HG02943 (cell line): ENCODE results near the gene MAP3K10.
"Not testable (repeated sequence)": the region's sequence is repeated elsewhere in the genome, so short reads cannot be mapped to it uniquely, and the experiment has no call there.

Experiments used
- ATAC-seq: cut with Tn5 transposase; IDR thresholded peaks from one replicate; pipeline ENCODE4 v1.9.1; 2021; ENCODE audit warnings: mild to moderate bottlenecking, low read depth, moderate library complexity; ENCODE audit not compliant: unreplicated experiment

Gene MAP3K10

DNA sequence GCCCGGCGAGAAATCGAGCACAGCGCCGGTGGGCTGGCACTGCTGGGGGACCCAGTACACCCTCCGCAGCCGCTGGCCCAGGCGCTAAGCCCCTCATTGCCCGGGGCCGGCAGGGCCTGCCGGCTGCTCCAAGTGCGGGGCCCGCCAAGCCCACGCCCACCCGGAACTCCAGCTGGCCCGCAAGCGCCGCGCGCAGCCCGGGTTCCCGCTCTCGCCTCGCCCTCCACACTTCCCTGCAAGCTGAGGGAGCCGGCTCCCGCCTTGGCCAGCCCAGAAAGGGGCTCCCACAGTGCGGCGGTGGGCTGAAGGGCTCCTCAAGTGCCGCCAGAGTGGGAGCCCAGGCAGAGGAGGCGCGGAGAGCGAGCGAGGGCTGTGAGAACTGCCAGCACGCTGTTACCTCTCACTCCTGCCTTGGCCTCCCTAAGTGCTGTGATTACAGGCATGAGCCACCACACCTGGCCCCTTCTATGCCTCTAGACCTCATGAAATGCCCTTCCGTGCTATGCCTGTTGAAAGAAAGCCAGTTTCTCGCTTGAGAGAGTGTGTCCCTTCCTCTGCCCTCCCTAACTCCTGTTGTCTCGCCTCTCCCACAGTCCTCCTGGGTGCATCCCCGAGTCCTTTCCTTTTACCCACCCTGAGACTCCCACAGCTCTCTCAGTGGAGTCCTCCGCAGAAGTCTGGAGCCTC, 20.8 kb upstream of the MAP3K10 start:
- ATAC-seq, result not testable (repeated sequence)

DNA sequence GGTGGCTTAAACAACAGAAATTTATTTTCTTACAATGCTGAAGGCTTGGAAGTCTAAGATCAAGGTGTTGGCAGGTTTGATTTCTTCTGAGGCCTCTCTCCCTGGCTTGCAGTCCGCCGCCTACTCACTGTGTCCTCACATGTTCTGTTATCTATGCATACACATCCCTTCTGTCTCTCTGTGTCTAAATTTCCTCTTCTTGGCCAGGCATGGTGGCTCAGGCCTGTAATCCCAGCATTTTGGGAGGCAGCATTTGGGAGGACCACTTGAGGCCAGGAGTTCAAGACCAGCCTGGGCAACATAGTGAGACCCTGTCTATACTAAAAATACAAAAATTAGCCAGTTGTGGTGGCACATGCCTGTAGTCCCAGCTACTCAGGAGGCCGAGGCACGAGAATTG, 19.9 kb upstream of the MAP3K10 start:
- not testable (repeated sequence) for ATAC-seq

DNA sequence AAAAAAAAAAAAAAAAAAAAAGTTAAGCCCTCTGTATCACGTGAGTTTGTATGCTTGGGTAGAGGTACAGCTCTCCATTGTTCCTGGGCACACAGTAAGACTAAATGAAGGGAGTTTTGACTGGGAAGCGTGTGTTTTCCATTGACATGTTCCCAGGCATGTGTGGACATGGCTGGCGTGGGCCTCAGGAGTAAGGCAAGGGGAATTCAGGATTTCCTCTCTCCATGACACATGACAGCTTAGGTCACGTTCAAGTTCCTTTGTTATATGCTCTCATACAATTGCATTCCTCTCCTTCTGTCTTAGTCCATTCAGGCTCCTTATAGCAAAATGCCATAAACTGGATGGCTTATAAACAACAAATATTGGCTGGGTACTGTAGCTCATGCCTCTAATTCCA, 17.1 kb upstream of the MAP3K10 start:
- no peak for ATAC-seq

DNA sequence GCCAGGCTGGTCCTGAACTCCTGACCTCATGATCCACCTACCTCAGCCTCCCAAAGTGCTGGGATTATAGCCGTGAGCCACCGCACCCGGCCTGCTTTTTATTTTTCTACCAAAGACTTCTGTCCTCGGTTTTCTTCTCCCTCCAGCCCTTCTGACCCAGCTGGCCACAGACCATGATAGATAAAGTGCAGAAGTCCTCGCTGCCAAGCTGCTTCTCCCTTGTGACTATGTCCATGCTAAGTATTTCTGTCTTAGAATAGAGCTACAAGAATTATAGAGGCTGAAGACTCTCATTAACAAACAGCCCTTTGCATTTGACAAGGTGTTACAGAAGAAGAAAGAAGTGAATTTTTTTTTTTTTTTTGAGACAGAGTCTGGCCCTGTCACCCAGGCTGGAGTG, 15.4 kb upstream of the MAP3K10 start:
- no peak for ATAC-seq

DNA sequence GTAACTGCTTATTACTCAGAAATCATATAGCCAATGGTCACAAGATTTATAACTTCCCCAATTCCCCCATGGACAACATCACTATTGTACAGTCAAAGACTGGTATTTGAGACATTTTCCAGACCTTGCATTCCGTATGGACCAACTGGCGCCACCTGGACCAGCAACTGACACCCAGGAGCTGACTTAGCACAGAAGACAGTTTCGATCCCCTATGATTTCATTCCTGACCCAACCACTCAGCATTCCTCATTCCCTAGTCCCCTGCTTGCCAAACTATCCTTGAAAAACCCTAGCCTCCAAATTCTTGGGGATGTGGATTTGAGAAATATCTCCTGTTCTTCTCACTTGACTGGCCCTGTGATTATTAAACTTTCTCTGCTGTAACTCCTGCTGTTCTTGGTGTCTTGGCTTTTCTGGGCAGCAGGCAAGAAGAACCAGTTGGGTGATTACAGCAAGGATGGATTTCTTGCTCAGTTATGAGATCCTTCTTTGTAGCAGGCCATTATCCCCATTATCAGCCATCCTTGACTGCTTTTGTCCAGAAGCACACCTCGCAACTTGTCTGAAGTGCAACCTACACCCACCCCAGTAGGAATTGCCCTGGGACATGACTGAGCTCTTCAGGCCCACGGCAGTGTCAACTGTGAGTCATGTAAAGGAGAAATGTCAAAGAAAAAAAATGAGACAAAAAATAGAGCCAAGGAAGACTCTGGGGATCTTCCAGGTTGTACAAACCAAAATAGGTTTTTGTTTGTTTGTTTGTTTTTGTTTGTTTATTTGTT, 13.7 kb upstream of the MAP3K10 start:
- ATAC-seq, result no peak

DNA sequence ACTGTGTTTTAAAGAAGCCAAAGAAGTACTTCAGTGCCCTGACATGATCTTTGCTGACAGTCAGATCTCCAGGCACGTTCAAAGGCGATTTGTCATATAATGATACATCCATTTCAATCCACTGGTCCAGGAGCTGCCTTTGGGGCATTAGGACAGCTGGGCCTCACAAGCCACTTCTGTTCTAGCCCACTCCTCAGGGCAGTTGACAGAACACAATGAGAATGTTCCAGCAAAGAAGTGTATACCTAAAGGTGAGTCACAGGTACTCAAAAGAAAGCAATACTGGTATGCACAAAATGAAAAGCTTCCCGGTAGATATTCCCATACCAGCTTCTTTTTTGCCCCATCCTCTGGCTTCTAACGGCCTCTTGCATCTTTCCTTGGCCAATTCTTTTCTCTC, 12.5 kb upstream of the MAP3K10 start:
- ATAC-seq, result no peak

DNA sequence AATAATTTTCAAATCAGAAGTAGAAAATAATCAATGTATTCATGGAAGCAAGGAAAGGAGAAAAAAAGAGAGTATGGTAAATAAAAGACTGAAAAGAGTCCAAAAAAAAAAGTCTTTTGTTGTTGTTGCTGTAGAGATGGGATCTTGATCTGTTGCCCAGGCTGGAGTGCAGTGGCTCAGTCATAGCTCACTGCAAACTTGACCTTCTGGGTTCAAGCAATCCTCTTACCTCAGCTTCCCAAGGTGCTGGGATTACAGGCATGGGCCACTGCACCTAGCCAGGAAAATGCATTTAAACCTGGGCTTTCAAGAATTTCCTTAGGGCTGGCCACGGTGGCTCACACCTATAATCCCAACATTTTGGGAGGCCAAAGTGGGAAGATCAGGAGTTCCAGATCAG, 7.0 kb upstream of the MAP3K10 start:
- no peak for ATAC-seq

DNA sequence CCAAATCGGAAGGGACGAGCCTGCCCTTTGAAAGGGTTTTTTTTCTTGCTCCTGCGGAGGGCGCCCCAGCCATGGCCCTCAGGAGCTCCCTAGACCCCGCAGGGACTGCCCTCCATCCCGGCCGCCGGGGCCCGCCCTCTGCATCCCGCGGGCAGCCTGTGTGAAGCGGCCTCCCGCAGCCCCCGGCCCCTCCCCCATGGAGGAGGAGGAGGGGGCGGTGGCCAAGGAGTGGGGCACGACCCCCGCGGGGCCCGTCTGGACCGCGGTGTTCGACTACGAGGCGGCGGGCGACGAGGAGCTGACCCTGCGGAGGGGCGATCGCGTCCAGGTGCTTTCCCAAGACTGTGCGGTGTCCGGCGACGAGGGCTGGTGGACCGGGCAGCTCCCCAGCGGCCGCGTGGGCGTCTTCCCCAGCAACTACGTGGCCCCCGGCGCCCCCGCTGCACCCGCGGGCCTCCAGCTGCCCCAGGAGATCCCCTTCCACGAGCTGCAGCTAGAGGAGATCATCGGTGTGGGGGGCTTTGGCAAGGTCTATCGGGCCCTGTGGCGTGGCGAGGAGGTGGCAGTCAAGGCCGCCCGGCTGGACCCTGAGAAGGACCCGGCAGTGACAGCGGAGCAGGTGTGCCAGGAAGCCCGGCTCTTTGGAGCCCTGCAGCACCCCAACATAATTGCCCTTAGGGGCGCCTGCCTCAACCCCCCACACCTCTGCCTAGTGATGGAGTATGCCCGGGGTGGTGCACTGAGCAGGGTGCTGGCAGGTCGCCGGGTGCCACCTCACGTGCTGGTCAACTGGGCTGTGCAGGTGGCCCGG, 815 bp downstream of the MAP3K10 start:
- no peak for ATAC-seq

DNA sequence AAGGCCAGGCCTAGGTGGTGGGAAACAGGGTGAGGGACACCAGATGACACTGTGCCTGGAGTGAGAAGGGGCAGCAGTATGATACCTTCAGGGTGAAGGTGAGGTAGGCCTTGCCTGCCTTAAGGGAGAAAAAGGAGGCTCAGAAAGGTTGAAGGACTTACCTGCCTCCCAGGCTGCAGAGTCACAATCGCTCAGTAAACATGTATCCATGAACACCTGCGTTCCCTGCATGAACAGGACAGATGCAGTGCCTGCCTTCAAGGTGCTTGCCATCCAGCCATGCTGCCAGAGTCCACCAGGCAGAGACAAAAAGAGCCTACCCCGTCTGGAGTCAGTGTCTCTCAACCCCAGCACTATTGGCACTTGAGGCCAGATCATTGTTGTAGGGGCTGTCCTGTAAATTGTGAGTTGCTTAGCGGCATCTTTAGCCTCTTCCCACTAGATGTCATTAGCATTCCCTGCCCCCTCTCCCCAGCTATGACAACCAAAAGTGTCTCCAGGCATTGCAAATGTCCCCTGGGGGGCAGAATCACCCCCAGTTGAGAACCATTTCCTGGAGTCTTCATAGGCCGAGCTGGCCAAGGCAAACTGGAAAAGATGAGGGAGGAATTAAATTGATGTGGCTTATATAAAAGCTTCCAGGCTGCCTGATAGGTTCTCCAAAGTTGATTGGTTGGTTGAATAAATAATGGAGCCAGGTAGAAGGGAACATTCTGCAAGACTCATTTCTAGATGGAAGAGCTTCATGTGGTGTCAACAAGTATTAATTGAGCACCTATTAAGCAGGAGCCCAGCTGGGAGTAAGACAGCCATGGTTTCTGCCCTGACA, 1.7 kb downstream of the MAP3K10 start:
- ATAC-seq, result no peak

DNA sequence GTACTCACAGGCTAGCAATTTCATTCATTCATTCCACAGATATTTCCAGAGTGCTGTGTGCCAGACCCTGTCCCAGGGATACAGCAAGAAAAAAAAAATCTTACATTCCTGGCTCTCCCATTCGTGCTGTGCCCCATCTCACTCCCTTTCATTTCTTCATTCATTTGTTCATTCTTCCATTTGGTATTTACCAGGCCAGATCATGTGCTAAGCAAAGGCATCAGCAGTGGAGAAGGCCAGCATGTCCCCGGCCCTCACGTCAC, 2.3 kb downstream of the MAP3K10 start:
- ATAC-seq, result no peak

DNA sequence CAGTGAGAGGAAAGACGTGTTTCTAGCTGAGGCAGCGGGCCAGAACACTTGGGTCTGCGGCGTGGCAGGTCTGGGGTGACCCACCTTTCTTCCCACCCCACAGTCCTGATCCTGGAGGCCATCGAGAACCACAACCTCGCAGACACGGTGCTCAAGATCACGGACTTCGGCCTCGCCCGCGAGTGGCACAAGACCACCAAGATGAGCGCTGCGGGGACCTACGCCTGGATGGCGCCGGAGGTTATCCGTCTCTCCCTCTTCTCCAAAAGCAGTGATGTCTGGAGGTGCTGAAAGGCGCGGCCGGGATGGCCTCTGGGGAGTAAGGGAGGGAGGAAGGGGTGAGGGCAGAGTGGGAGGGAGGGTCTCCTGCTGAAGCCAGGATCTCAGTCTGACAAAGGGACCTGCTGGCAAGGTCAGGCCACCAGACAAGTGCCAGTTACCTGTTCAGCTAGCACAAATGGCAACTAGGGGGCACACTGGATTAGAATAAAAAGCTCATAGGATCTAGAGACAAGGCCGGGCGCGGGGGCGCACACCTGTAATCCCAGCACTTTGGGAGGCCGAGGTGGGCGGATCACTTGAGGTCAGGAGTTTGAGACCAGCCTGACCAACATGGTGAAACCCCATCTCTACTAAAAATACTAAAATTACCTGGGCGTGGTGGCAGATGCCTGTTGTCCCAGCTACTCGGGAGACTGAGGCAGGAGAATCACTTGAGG, 7.2 kb downstream of the MAP3K10 start:
- ATAC-seq, result no peak

DNA sequence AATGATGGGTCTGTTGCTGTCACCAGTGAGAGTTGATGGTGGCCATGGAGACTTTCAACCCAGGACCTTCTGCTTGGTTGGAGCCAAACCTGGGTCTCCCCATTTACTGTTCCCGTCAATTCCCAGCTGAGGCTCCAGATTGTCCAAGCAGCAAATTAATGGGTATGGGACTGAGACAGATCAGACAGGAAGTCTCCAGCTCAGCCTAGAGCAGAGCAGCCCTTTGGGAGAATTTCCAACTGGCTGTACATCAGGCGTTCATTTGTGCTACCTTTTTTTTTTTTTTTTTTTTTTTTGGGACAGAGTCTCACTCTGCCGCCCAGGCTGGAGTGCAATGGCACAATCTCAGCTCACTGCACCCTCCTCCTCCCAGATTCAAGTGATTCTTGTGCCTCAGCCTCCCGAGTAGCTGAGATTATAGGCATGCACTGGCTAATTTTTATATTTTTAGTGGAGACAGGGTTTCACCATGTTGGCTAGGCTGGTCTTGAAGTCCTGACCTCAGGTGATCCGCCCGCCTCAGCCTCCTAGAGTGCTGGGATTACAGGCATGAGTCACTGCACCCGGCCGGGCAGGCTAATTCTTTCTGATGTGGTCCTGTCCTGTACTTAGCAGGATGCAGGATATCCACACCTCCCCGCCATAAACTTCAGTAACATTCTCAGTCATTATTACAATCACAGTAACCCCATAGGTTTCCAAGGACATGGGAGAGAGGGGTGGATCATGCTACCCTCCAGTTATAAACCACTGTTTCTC, 9.3 kb downstream of the MAP3K10 start:
- no peak for ATAC-seq

DNA sequence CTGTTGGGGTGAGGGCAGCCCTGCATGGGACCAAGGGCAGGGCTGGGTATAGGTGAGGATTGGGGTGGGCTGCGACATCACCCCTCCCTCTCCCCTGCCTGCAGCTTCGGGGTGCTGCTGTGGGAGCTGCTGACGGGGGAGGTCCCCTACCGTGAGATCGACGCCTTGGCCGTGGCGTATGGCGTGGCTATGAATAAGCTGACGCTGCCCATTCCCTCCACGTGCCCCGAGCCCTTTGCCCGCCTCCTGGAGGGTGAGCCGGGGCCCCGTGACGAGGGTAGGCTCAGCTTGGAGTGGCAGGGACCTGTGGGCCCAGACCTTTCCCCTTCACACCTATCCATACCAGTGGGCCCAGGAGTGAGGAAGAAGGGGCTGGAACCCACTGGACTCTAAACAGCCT, 13.2 kb downstream of the MAP3K10 start:
- ATAC-seq, result no peak

DNA sequence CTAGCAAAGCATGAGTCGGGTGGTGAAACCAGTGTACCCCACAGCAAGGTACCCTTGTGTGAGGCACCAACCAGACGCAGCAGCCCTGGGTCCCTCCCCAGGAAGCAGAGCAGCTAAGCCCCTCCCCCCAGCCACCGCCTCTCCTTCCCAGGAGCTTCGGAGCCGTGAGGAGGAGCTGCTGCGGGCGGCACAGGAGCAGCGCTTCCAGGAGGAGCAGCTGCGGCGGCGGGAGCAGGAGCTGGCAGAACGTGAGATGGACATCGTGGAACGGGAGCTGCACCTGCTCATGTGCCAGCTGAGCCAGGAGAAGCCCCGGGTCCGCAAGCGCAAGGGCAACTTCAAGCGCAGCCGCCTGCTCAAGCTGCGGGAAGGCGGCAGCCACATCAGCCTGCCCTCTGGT, 14.5 kb downstream of the MAP3K10 start:
- ATAC-seq, result no peak

DNA sequence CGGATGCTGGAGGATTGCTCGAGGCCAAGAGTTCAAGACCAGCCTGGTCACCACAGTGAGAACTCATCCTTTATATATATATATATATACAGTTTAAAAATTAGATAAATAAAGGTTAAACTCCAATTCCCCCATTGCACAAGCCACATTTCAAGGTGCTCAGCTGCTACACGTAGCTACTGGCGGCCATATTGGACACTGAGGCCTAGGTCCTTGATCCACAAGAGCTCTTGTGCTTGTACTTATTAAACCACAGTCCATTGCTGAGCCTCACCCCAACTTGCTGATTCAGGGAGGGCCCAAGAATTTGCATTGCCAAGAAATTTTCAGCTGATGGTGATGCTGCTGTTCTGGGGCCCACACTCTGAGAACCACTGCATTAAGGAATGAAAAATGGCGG, 17.4 kb downstream of the MAP3K10 start:
- ATAC-seq, result no peak

DNA sequence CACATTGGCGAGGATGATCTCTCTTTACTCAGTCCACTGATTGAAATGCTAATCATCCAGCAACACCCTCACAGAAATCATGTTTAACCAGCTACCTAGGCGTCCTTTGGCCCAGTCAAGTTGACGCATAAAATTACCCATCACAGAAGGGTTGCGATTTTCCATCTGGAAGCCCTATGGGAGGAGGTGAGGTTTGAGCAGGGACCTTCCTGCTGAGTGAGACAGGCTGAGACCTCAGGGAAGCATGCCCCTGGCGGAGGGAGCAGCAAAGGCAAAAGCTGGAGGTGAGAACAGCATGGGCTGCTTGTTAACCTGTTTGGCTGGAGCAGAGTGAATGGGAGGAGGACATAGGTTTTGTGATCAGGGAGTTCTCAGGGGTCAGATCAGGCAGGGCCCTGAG, 19.7 kb downstream of the MAP3K10 start:
- ATAC-seq, result no peak

DNA sequence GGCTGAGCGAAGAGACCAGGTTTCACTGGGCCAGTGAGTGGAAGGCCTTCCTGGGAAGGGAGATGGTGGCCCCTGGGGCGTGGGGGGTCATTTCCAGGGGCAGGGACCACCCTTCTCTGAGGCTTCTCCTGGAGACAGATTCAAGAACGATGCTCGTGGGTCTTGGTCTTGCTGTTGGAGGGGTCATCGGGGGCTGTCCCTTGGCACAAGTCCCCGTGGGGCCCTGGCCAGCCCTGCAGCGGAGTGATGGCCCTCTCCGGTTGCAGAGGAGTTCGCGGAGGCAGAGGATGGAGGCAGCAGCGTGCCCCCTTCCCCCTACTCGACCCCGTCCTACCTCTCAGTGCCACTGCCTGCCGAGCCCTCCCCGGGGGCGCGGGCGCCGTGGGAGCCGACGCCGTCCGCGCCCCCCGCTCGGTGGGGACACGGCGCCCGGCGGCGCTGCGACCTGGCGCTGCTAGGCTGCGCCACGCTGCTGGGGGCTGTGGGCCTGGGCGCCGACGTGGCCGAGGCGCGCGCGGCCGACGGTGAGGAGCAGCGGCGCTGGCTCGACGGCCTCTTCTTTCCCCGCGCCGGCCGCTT, 22.1 kb downstream of the MAP3K10 start:
- ATAC-seq, result no peak

DNA sequence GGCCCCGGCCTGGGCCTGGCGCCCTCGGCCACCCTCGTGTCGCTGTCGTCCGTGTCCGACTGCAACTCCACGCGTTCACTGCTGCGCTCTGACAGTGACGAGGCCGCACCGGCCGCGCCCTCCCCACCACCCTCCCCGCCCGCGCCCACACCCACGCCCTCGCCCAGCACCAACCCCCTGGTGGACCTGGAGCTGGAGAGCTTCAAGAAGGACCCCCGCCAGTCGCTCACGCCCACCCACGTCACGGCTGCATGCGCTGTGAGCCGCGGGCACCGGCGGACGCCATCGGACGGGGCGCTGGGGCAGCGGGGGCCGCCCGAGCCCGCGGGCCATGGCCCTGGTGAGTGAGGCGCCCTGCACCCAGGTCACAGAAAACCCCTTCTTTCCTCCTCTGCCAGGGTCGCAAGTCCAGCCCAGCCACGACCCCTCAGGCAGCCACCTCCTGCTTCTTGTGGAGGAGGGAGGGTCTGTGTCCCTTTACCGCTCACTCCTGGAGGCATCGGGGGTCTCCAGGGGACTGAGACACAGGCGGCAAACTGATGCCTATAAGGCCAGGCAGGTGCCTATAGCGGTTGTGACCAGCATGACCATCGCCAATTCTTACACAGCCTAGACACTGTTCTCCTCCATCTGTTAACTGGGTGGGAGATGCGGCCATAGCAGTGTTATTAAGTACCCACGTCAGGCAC, 22.8 kb downstream of the MAP3K10 start:
- no peak for ATAC-seq

DNA sequence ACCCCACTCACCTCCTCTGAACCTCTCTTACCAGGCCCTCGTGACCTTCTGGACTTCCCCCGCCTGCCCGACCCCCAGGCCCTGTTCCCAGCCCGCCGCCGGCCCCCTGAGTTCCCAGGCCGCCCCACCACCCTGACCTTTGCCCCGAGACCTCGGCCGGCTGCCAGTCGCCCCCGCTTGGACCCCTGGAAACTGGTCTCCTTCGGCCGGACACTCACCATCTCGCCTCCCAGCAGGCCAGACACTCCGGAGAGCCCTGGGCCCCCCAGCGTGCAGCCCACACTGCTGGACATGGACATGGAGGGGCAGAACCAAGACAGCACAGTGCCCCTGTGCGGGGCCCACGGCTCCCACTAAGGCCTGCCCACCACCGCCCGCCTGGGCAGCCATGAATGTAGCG, 23.7 kb downstream of the MAP3K10 start:
- ATAC-seq, result no peak
